AG09319 (cell line): Measurements from ENCODE around the gene ITPK1.

ENCODE experiments used
- DNase-seq: peaks from one replicate; pipeline ENCODE4 v3.0.0-alpha.2; 2010; ENCODE audit warnings: low read depth; ENCODE audit errors: extremely low read depth
- TF ChIP-seq, protein P1 (sequence below): IDR thresholded peaks from 2 replicates; pipeline ENCODE4 v1.5.1; 2011; ENCODE audit warnings: low read depth, mild to moderate bottlenecking, inconsistent platforms, low read length, moderate library complexity

Gene ITPK1

GRCh38 chr14:92980866-92981265 is 134.9 kb downstream of the ITPK1 start:
- DNase-seq = no peak
- TF ChIP-seq, protein P1, sequence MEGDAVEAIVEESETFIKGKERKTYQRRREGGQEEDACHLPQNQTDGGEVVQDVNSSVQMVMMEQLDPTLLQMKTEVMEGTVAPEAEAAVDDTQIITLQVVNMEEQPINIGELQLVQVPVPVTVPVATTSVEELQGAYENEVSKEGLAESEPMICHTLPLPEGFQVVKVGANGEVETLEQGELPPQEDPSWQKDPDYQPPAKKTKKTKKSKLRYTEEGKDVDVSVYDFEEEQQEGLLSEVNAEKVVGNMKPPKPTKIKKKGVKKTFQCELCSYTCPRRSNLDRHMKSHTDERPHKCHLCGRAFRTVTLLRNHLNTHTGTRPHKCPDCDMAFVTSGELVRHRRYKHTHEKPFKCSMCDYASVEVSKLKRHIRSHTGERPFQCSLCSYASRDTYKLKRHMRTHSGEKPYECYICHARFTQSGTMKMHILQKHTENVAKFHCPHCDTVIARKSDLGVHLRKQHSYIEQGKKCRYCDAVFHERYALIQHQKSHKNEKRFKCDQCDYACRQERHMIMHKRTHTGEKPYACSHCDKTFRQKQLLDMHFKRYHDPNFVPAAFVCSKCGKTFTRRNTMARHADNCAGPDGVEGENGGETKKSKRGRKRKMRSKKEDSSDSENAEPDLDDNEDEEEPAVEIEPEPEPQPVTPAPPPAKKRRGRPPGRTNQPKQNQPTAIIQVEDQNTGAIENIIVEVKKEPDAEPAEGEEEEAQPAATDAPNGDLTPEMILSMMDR = no peak

- TF ChIP-seq, protein P1 = no peak
- DNase-seq = no peak
Observed at GRCh38 chr14:92978229-92979021, 137.3 kb downstream of the ITPK1 start.

GRCh38 chr14:92976268-92976667 is 139.5 kb downstream of the ITPK1 start:
- DNase-seq = no peak
- TF ChIP-seq, protein P1 = no peak

- TF ChIP-seq, protein P1 = no peak
Observed at GRCh38 chr14:92974541-92975345, 141.0 kb downstream of the ITPK1 start.

DNA sequence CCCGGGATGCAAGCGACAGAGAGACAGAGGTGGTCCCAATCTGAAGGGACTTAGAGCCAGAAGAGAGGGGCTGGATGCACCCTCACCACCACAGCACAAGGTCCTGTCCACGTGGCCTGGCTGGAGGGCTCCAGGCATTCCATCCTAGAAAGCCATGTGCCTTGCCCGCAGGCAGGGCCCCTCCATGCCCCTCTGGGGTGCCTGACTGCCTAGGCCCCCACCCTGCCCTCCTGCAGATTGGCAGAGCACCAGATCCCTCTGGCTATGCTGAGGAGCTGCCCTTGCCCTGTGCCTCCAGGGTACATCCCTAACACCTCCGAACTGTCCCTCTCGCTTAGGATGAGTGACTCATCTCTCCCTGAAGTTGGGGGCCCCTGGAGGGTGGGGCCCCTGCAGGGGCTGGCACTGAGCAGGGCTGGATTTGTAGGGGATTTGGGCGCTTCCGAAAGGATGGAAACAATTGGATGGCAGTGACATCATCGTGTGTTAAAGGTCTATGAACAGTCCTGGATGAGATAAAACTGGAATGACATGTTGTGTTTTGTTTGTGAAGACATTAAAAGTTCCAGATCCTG is 141.8 kb downstream of the ITPK1 start:
- TF ChIP-seq, protein P1 = no peak
- no peak for DNase-seq

More at GRCh38 chr14:92974541-92975345, 141.0 kb downstream of the ITPK1 start:
- no peak for DNase-seq

DNA sequence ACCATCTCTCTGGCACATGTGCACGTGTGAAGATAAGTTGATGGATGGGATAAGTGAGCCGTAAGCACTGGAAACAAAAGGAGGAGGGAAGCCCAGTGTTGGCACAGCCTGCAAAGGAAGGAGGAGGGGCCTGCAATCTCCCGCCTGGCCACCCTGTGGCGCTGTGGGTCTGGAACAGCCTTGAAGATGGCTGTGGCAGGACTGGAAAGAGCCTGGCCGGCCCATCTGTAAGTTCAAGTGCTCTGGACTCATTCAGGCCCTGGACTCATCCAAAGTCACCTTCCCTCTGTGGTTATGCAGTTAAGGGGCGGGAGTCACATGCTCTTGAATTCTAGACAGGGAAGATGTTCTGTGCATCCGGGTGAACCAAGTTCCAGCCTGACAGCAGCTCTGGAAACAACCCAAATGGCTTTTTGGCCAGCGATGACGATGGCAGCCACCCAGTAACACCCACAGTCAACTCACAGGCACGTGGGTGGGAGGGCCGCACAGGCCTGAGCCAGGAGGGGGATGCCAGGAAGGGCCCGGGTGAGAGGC is 142.4 kb downstream of the ITPK1 start:
- DNase-seq = peak; percentile 31
- TF ChIP-seq, protein P1 = peak; percentile 75
